Liver (tissue), 9 donors: Measurements from ENCODE around the gene WAPL. TPM values are rescaled to one million over a fixed set of nuclear protein-coding genes. Genes with fewer than 3 reads are reported as not detected.

ENCODE experiments used
- DNase-seq: peaks from one replicate; pipeline ENCODE4 v3.0.0-alpha.2; 2017; ENCODE audit warnings: low spot score
- H3K27ac ChIP-seq, 2 donors: one replicate each; pipeline ENCODE4 v1.7.0; 2013; ENCODE audit warnings: inconsistent platforms in 2 of 2, low read length in 2 of 2, control low read depth in 1 of 2, low read depth in 1 of 2, mild to moderate bottlenecking in 1 of 2
- H3K27me3 ChIP-seq, 4 donors: one replicate each; pipeline versions ENCODE4 v1.6.1 to v1.7.0; 2013; ENCODE audit warnings: low read length in 3 of 4, inconsistent platforms in 1 of 4, mild to moderate bottlenecking in 1 of 4, moderate library complexity in 1 of 4; ENCODE audit not compliant: control insufficient read depth in 4 of 4, insufficient read depth in 4 of 4
- H3K36me3 ChIP-seq, 4 donors: one replicate each; pipeline versions ENCODE4 v1.6.1 to v1.7.0; 2013; ENCODE audit warnings: low read length in 3 of 4, mild to moderate bottlenecking in 3 of 4, low read depth in 1 of 4, moderate library complexity in 1 of 4; ENCODE audit not compliant: control insufficient read depth in 4 of 4, insufficient read depth in 3 of 4
- H3K4me1 ChIP-seq, 4 donors: one replicate each; pipeline versions ENCODE4 v1.6.1 to v1.7.0; 2013; ENCODE audit warnings: low read length in 3 of 4, mild to moderate bottlenecking in 3 of 4, moderate library complexity in 1 of 4; ENCODE audit not compliant: control insufficient read depth in 4 of 4, insufficient read depth in 4 of 4
- H3K4me3 ChIP-seq, 3 donors: one replicate each; pipeline versions ENCODE4 v1.6.1 to v1.7.0; 2013; ENCODE audit warnings: low read length in 3 of 3, control low read depth in 1 of 3, low read depth in 1 of 3, mild to moderate bottlenecking in 1 of 3
- H3K9ac ChIP-seq, 2 donors: one replicate each; pipeline ENCODE4 v1.7.0; 2013; ENCODE audit warnings: low read length in 2 of 2, mild to moderate bottlenecking in 2 of 2, moderate library complexity in 2 of 2, control low read depth in 1 of 2, low read depth in 1 of 2
- H3K9me3 ChIP-seq, 4 donors: one replicate each; pipeline versions ENCODE4 v1.6.1 to v1.7.0; 2013; ENCODE audit warnings: low read length in 3 of 4; ENCODE audit not compliant: control insufficient read depth in 4 of 4
- ATF3 ChIP-seq: IDR thresholded peaks from 2 replicates; pipeline ENCODE4 v1.6.1; 2016; ENCODE audit warnings: antibody characterized with exemption
- EGR1 ChIP-seq, 2 donors: IDR thresholded peaks; 2 replicates each; pipeline ENCODE4 v1.6.1; 2016 to 2018; ENCODE audit warnings: antibody characterized with exemption in 2 of 2, low read depth in 2 of 2
- FOXA1 ChIP-seq: IDR thresholded peaks from 2 replicates; pipeline ENCODE4 v1.6.1; 2016; ENCODE audit warnings: antibody characterized with exemption
- FOXA2 ChIP-seq: IDR thresholded peaks from 2 replicates; pipeline ENCODE4 v1.6.1; 2016; ENCODE audit warnings: antibody characterized with exemption
- GABPA ChIP-seq, 2 donors: IDR thresholded peaks in 1 of 2; conservative IDR thresholded peaks in 1 of 2; 2 replicates each; pipeline ENCODE4 v1.6.1; 2016; ENCODE audit warnings: antibody characterized with exemption in 2 of 2, mild to moderate bottlenecking in 1 of 2, moderate library complexity in 1 of 2
- HNF4A ChIP-seq, 2 donors: conservative IDR thresholded peaks; 2 replicates each; pipeline ENCODE4 v1.6.1; 2016; ENCODE audit warnings: antibody characterized with exemption in 2 of 2, mild to moderate bottlenecking in 2 of 2
- HNF4G ChIP-seq: IDR thresholded peaks from 2 replicates; pipeline ENCODE4 v1.6.1; 2016; ENCODE audit warnings: antibody characterized with exemption
- NR2F2 ChIP-seq: IDR thresholded peaks from 2 replicates; pipeline ENCODE4 v1.6.1; 2016; ENCODE audit warnings: antibody characterized with exemption
- RAD21 ChIP-seq, 2 donors: IDR thresholded peaks; 2 replicates each; pipeline ENCODE4 v1.6.1; 2016; ENCODE audit warnings: antibody characterized with exemption in 2 of 2, mild to moderate bottlenecking in 2 of 2
- REST ChIP-seq: IDR thresholded peaks from 2 replicates; pipeline ENCODE4 v1.6.1; 2016; ENCODE audit warnings: antibody characterized with exemption, mild to moderate bottlenecking
- RXRA ChIP-seq, 2 donors: IDR thresholded peaks; 2 replicates each; pipeline ENCODE4 v1.6.1; 2017 to 2018; ENCODE audit warnings: antibody characterized with exemption in 2 of 2, mild to moderate bottlenecking in 1 of 2
- SP1 ChIP-seq: IDR thresholded peaks from 2 replicates; pipeline ENCODE4 v1.6.1; 2018; ENCODE audit warnings: antibody characterized with exemption, mild to moderate bottlenecking
- TAF1 ChIP-seq: conservative IDR thresholded peaks from 2 replicates; pipeline ENCODE4 v1.6.1; 2016; ENCODE audit warnings: antibody characterized with exemption, mild to moderate bottlenecking
- YY1 ChIP-seq: IDR thresholded peaks from 2 replicates; pipeline ENCODE4 v1.6.1; 2016; ENCODE audit warnings: antibody characterized with exemption, mild to moderate bottlenecking
- WGBS: extraction: QIAGEN DNeasy Blood & Tissue Kit; methylation state at CpG from one replicate; pipeline ENCODE4 v1.1.7; 2013; 5-methylcytosine and 5-hydroxymethylcytosine counted together
- polyA plus RNA-seq, 2 donors: library from polyadenylated mRNA; stranded (reverse) in 1 of 2; unstranded in 1 of 2; fragments of 200-250 nt in 1 of 2; fragments of >200 nt in 1 of 2; fragmentation: Nextera tagmentation in 1 of 2; extraction: Ambion mirVana in 1 of 2; gene quantifications; one replicate each; pipeline versions ENCODE4 v1.2.1 to v1.2.3, GENCODE V29; 2013 to 2015
- total RNA-seq, 2 donors: library from RNA; depleted of rRNA; stranded (reverse); fragments of >200 nt; gene quantifications; one replicate each; pipeline ENCODE4 v1.2.3, GENCODE V29; 2014
- TF ChIP-seq, protein P1 (sequence below): fragments of 150-350 bp; IDR thresholded peaks from 2 replicates; pipeline ENCODE4 v1.5.1; 2017; ENCODE audit warnings: improper control_type of control experiment, low read depth, low read length; ENCODE audit not compliant: missing input control
- TF ChIP-seq, protein P2 (sequence below): IDR thresholded peaks from 2 replicates; pipeline ENCODE4 v1.6.1; 2016; ENCODE audit warnings: antibody characterized with exemption
- donor health status: healthy.
- donor health status: healthy.
- donor health status: healthy.
- donor health status: healthy.
- donor health status: healthy.

Gene WAPL
- total and polyA plus RNA-seq, 4 donors: 9.7 to 37.9 (median 24.0) TPM

DNA sequence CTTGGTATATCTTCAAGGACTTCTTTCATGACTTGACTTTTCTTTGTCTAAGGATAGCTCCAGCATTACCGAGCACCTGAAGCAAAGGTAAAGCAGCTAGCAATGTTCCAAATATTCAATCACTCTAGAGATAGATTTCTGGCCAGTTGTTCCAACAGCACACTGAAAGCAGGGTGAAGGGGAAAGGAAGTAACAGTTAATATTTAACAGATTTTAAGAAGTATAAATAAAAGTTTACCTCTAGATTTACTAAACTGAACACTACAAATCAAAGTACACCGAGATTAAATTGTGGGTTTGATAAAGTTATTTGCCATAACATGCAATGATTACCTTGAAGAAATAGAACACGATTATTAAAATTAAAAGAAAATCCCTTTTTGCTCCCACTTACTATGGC is 84.1 kb downstream of the WAPL start:
- no peak for TF ChIP-seq REST
- no peak for TF ChIP-seq FOXA1
- peak; percentile 55 for TF ChIP-seq TAF1
- peak; percentile 64 to 72 for TF ChIP-seq HNF4A (conservative IDR thresholded peaks at IDR 0.05)
- TF ChIP-seq ATF3: no peak
- TF ChIP-seq HNF4G: peak; percentile 13
- TF ChIP-seq, protein P1, sequence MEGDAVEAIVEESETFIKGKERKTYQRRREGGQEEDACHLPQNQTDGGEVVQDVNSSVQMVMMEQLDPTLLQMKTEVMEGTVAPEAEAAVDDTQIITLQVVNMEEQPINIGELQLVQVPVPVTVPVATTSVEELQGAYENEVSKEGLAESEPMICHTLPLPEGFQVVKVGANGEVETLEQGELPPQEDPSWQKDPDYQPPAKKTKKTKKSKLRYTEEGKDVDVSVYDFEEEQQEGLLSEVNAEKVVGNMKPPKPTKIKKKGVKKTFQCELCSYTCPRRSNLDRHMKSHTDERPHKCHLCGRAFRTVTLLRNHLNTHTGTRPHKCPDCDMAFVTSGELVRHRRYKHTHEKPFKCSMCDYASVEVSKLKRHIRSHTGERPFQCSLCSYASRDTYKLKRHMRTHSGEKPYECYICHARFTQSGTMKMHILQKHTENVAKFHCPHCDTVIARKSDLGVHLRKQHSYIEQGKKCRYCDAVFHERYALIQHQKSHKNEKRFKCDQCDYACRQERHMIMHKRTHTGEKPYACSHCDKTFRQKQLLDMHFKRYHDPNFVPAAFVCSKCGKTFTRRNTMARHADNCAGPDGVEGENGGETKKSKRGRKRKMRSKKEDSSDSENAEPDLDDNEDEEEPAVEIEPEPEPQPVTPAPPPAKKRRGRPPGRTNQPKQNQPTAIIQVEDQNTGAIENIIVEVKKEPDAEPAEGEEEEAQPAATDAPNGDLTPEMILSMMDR: no peak
- TF ChIP-seq SP1: peak; percentile 69
- TF ChIP-seq RAD21 (IDR thresholded peaks at IDR 0.05): peak in 1 of 2 donors; percentile 24
- no peak for TF ChIP-seq GABPA (IDR thresholded peaks at IDR 0.05 in 1 of 2, conservative IDR thresholded peaks at IDR 0.05 in 1 of 2)
- TF ChIP-seq NR2F2: no peak
- peak in 1 of 2 donors; percentile 47 for TF ChIP-seq RXRA (IDR thresholded peaks at IDR 0.05)
- TF ChIP-seq, protein P2, sequence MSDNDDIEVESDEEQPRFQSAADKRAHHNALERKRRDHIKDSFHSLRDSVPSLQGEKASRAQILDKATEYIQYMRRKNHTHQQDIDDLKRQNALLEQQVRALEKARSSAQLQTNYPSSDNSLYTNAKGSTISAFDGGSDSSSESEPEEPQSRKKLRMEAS: no peak
- peaks cover 2 to 9% (median 4%) of the 10 kb centered on the region in 4 donors for H3K36me3 ChIP-seq
- H3K9me3 ChIP-seq: no peaks in the 10 kb centered on the region
- H3K4me3 ChIP-seq: no peak overlapping the region
- 29% methylated on average over 3 of the region's 3 CpGs for WGBS
- H3K27ac ChIP-seq: peak overlapping the region; percentile 79 to 89
- H3K9ac ChIP-seq: peak overlapping the region in 1 of 2 donors; percentile 34
- DNase-seq: no peak
- no peaks in the 10 kb centered on the region for H3K27me3 ChIP-seq
- peaks cover 12 to 40% (median 32%) of the 10 kb centered on the region in 4 donors for H3K4me1 ChIP-seq

GRCh38 chr10:86436963-86437362 is 84.6 kb downstream of the WAPL start:
- Histone ChIP-seq H3K4me1 (peaks cover 12 to 40% (median 32%) of the 10 kb centered on the region in 4 donors), H3K9ac (peak overlapping the region; percentile 34 to 43), H3K4me3 (no peak overlapping the region), H3K27ac (peak overlapping the region; percentile 79 to 89), H3K36me3 (peaks cover 2 to 9% (median 4%) of the 10 kb centered on the region in 4 donors), H3K27me3 (no peaks in the 10 kb centered on the region), H3K9me3 (no peaks in the 10 kb centered on the region)
- TF ChIP-seq HNF4A (conservative IDR thresholded peaks at IDR 0.05): no peak
- no peak for TF ChIP-seq FOXA2
- TF ChIP-seq, protein P2: no peak
- TF ChIP-seq TAF1: no peak
- no peak for TF ChIP-seq HNF4G
- TF ChIP-seq RAD21 (IDR thresholded peaks at IDR 0.05): no peak
- no peak for TF ChIP-seq ATF3
- no peak for TF ChIP-seq EGR1 (IDR thresholded peaks at IDR 0.05; ENCODE audit: low read depth in 2 of 2)
- TF ChIP-seq YY1: no peak
- no peak for TF ChIP-seq SP1
- DNase-seq: no peak
- 47% methylated on average over 2 of the region's 2 CpGs for WGBS
